Type B pancreatic cell (in vitro differentiated cells): ENCODE results near the gene OR2A1. TPM values are rescaled to one million over a fixed set of nuclear protein-coding genes. Genes with fewer than 3 reads are reported as not detected.
"Not testable (repeated sequence)": the region's sequence is repeated elsewhere in the genome, so short reads cannot be mapped to it uniquely, and the experiment has no call there.

Experiments used
- DNase-seq: peaks from one replicate; pipeline ENCODE4 v3.0.0; 2021; ENCODE audit warnings: mixed read lengths; ENCODE audit not compliant: unreplicated experiment; ENCODE audit errors: extremely low spot score
- H3K27ac Mint-ChIP-seq: 2 replicates; pipeline ENCODE4 v1.8.0; 2021; ENCODE audit warnings: mild to moderate bottlenecking, mixed read lengths
- H3K27me3 Mint-ChIP-seq: 2 replicates; pipeline ENCODE4 v1.8.0; 2021; ENCODE audit warnings: mixed read lengths
- H3K36me3 Mint-ChIP-seq: 2 replicates; pipeline ENCODE4 v1.8.0; 2021; ENCODE audit warnings: mixed read lengths
- H3K4me1 Mint-ChIP-seq: one replicate; pipeline ENCODE4 v1.8.0; 2021; ENCODE audit warnings: mixed read lengths; ENCODE audit not compliant: unreplicated experiment
- H3K4me3 Mint-ChIP-seq: 2 replicates; pipeline ENCODE4 v1.8.0; 2021; ENCODE audit warnings: mild to moderate bottlenecking, mixed read lengths
- H3K9me3 Mint-ChIP-seq: 2 replicates; pipeline ENCODE4 v1.8.0; 2021; ENCODE audit warnings: mixed read lengths
- total RNA-seq: library from RNA; stranded (reverse); gene quantifications from 2 replicates; pipeline ENCODE4 v1.2.1, GENCODE V29; 2021; ENCODE audit warnings: low replicate concordance
- TF ChIP-seq, protein P1 (sequence below): fragments of 200-600 bp; sonication (generic); conservative IDR thresholded peaks from 2 replicates; pipeline ENCODE4 v1.5.0; 2021; ENCODE audit warnings: antibody characterized with exemption, mild to moderate bottlenecking

The OR2A1 gene
- total RNA-seq, 1 donor from 2014 or later = not detected

DNA sequence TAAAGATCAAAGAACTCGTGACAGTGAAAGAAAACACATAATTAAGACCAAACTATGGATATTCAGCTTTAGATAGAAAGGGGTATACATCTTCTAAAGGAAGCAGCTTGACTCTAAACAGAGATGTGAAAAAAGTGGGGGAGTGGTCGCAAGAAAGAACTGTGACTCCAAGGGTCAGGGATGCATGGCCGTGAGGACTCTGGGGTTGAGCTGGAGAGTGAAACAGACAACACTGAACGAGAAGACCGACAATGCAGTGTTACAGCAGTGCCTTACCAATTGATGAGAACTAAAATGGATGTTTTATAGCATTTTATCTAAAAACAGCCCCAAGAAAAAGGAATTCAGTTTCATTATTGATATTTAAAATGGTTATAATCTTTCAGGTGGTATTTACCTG is 8.6 kb upstream of the OR2A1 start:
- not testable (repeated sequence) for H3K4me1 Mint-ChIP-seq, DNase-seq, H3K27ac Mint-ChIP-seq, H3K9me3 Mint-ChIP-seq, H3K36me3 Mint-ChIP-seq, H3K4me3 Mint-ChIP-seq, H3K27me3 Mint-ChIP-seq

DNA sequence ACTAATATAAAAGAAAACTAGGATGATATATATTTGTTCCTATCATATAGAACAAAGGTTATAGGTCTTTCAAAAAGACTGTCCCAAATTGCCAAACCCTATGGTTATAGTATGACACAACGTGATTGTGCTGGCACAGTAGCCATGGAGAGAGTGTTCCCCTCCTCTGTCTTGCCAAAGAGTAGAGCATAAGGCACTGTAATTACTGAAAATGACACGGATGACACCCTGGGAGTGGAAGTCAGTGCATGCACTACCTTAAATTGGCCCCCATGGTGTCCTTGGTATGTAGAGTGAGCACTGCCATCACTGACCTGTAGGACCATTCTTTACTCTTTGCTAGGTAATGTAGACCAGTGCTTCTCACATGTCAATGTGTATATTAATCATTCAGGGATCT is 7.1 kb upstream of the OR2A1 start:
- H3K4me3 Mint-ChIP-seq, H3K4me1 Mint-ChIP-seq, H3K9me3 Mint-ChIP-seq, H3K27ac Mint-ChIP-seq, H3K27me3 Mint-ChIP-seq, DNase-seq, H3K36me3 Mint-ChIP-seq: not testable (repeated sequence)

DNA sequence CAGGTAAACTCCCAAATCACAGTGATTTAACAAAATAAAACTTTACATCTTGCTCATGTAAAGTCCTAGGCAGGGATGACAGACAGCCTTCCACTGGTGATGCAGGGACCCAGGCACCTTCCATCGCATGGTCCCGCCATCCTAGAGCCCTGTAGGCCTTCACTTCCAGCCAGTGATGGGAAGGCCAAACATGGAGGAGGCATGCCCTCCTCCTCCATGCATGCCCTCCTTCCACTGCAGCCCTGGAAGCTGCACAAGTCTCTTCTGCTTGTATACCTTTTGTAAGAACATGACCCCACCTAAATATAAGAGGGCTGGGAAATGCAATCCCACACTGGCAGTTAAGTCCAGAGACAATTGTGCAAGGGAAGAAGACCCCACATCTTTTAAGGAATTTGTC is 2.5 kb upstream of the OR2A1 start:
- H3K9me3 Mint-ChIP-seq, DNase-seq, H3K27ac Mint-ChIP-seq, H3K4me3 Mint-ChIP-seq, H3K27me3 Mint-ChIP-seq, H3K36me3 Mint-ChIP-seq, H3K4me1 Mint-ChIP-seq: not testable (repeated sequence)

DNA sequence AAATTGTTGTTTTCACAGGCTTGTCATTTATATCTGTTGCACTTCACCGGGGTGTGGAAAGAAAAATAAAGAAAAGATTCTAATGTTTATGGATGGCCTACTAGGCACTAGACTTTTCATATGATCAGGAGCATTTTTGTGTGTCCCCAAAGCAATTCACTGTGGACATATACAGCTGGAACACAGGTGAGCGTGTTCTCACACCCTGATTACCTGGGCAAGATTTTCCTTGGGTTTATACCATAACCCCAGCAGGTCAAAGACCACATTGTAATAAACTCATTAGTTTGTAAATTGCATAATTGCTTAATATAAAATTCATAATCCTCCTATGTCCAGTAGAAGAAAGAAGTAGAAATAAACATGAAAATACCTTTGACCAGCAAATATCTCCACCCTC is 1.0 kb upstream of the OR2A1 start:
- not testable (repeated sequence) for H3K36me3 Mint-ChIP-seq, H3K27ac Mint-ChIP-seq, H3K4me3 Mint-ChIP-seq, DNase-seq, H3K27me3 Mint-ChIP-seq, H3K4me1 Mint-ChIP-seq, H3K9me3 Mint-ChIP-seq

DNA sequence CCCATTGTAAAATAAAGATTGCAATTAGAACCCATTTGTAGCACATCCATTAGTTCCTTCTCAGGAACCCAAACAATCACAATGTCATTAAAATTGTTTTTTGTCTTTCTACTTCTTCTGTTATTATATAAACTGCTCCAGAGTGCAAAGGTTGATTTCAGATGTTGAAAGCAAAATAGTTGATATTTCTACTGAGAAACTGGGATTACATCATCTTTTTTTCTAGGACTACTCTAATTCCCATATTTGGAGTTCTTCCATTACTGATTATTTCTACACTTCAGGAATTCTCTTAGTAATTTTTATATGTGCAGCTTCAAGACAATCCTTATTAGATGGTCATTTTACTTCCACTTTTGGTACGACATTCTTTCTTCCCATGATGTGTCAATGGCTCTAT is 5.3 kb downstream of the OR2A1 start:
- not testable (repeated sequence) for H3K4me3 Mint-ChIP-seq, H3K9me3 Mint-ChIP-seq, H3K27ac Mint-ChIP-seq, H3K27me3 Mint-ChIP-seq, DNase-seq, H3K36me3 Mint-ChIP-seq, H3K4me1 Mint-ChIP-seq

DNA sequence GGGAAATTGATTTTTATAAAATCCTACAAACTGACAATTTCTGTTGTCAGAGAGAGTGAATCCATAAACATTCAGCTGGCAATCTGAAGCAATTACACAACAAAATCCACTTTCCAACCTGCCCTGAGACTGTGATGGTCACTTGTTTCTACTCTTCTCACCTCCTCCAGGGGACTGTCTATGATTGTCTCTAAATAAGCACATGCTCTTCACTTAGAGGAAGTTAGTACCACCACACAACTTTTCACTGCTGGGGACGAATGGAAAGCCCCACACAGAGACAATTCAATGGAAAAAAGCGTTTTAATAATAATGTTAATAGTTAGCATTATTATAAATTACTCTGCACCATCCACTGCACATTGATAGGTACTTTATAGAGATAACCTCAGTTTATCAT is 7.3 kb downstream of the OR2A1 start:
- DNase-seq, H3K4me3 Mint-ChIP-seq, H3K9me3 Mint-ChIP-seq, H3K27ac Mint-ChIP-seq, H3K4me1 Mint-ChIP-seq, H3K27me3 Mint-ChIP-seq, H3K36me3 Mint-ChIP-seq: not testable (repeated sequence)

DNA sequence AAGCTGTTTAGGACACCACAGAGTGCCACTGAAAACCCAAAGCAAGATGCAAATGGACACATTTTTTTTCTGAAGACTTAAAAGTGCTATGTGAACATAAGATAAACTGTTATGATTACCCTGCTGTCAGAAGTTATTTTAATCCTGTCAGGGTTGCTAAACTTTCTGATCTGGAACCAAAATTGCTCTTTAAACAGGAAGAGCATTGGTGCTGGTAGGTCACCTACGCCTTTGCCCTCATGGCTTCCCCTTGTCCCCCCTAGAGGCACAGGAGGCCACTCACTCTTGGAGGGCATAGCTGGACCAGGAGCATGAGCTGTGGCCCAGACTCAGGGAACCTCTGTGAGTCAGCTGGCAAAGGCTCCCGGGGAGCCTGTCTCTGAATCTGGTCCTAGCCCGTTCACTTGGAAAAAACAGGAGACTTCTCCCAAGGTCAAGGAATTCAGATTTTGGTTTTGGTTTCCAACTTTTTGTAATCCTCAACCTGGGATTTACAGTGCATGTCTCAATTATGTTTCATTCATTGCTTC is 9.5 kb downstream of the OR2A1 start:
- not testable (repeated sequence) for H3K4me1 Mint-ChIP-seq, H3K9me3 Mint-ChIP-seq, DNase-seq, H3K27ac Mint-ChIP-seq, H3K4me3 Mint-ChIP-seq, H3K36me3 Mint-ChIP-seq, H3K27me3 Mint-ChIP-seq

DNA sequence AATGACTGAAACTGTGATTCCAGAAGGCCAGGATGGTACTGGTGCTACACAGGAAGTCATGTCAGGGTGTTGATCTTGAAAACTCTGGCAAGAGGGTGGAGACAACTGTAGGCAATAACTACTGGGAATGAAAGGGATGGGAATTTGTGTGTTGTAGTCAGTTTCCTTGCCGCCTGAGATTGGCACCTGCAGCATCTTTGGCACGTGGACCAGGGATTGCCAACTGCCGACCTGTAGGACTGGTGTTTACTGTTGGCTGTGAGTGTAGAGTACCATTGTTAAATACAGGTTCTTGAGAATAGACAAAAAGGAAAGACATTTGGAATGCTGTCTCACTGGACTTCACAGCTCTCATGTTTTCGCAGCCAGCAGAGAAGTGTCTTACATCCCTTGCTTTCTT is 11.1 kb downstream of the OR2A1 start:
- H3K27ac Mint-ChIP-seq, H3K4me1 Mint-ChIP-seq, H3K27me3 Mint-ChIP-seq, H3K4me3 Mint-ChIP-seq, DNase-seq, H3K9me3 Mint-ChIP-seq, H3K36me3 Mint-ChIP-seq: not testable (repeated sequence)

DNA sequence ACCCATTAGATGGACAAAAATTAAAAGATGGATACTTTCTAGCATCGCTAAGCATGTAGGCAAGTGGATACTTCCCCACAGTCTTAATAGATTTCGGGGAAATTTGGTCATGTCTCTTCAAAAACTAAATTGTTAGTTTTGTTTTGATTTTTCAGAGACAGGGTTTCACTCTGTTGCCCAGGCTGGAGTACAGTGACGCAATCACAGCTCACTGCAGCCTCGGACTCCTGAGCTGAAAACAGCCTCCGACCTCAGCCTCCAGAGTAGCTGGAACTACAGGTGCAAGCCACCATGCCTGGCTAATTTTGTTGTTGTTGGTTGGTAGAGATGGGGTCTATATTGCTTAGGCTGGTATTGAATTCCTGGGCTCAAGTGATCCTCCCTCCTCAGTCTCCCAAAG is 13.6 kb downstream of the OR2A1 start:
- not testable (repeated sequence) for H3K36me3 Mint-ChIP-seq, H3K9me3 Mint-ChIP-seq, H3K4me3 Mint-ChIP-seq, H3K27ac Mint-ChIP-seq, H3K4me1 Mint-ChIP-seq, DNase-seq, H3K27me3 Mint-ChIP-seq

DNA sequence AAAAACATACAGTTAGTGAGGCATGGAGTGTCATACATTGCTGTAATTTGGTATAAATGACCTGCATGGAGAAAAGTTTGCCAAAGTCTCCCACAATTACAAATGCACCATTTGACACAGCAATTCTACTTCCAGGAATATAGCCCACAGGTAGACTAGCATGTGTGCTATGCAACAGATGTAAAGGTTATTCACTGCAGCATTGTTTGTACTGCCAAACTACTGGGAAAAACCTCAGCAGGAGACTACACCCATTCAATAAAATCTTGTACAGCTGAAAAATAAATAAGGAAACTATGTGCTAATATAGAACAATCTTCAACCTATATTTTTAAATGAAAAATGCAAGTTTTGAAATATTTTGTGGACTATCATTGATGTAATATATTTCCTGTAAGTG is 17.8 kb downstream of the OR2A1 start:
- H3K4me3 Mint-ChIP-seq, H3K36me3 Mint-ChIP-seq, H3K27me3 Mint-ChIP-seq, H3K27ac Mint-ChIP-seq, H3K9me3 Mint-ChIP-seq, DNase-seq, H3K4me1 Mint-ChIP-seq: not testable (repeated sequence)

DNA sequence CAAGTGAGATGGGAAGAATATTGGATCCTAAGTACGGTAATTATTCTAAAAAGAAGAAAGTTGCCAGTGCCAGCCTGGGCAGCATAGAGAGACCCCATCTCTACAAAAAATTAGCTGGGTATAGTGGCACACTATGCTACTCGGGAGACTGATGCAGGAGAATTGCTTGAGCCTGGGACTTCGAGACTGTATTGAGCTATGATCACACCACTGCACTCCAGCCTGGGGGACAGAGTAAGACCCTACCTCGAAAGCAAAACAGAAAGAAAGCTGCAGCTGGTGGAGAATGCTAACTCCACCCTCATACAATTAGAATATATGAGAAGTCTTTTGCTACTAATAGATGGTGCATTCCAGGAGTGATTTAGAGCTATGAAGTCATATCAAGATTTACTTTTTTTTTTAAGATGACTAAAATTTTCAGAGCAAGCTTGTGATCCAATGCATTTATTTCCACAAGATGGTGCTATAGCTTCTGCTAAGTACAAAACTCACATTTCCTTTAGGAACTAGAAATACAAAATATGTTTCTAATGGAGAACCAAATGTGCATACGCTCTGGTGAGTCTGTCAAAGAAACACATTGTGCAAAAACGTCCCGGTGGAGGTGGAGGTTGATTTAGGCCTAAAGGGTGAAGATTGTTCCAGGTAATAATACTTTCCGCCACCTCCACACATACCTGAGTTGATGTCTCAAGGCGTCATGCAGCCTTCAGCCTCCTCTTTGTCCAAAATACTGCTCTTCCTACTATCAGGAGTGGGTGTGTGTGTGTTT is 19.2 kb downstream of the OR2A1 start:
- H3K27me3 Mint-ChIP-seq, DNase-seq, H3K9me3 Mint-ChIP-seq, H3K4me1 Mint-ChIP-seq, H3K36me3 Mint-ChIP-seq, H3K27ac Mint-ChIP-seq, H3K4me3 Mint-ChIP-seq: not testable (repeated sequence)
- TF ChIP-seq, protein P1, sequence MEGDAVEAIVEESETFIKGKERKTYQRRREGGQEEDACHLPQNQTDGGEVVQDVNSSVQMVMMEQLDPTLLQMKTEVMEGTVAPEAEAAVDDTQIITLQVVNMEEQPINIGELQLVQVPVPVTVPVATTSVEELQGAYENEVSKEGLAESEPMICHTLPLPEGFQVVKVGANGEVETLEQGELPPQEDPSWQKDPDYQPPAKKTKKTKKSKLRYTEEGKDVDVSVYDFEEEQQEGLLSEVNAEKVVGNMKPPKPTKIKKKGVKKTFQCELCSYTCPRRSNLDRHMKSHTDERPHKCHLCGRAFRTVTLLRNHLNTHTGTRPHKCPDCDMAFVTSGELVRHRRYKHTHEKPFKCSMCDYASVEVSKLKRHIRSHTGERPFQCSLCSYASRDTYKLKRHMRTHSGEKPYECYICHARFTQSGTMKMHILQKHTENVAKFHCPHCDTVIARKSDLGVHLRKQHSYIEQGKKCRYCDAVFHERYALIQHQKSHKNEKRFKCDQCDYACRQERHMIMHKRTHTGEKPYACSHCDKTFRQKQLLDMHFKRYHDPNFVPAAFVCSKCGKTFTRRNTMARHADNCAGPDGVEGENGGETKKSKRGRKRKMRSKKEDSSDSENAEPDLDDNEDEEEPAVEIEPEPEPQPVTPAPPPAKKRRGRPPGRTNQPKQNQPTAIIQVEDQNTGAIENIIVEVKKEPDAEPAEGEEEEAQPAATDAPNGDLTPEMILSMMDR = peak; percentile 21

DNA sequence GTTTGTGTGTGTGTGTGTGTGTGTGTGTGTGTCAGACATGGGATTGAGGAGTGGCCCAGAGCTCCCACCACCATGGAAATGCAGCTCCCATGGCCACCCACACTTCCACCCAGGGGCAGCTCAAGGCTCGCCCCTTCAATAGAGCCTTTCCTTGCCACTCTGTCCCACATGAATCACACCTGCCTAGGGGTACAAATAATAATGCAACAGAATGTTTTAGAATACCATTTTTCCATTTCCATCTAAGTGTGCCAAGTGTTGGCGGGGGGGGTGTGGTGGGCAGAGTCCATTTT is 19.7 kb downstream of the OR2A1 start:
- not testable (repeated sequence) for H3K9me3 Mint-ChIP-seq, H3K4me1 Mint-ChIP-seq, H3K27ac Mint-ChIP-seq, H3K27me3 Mint-ChIP-seq, DNase-seq, H3K36me3 Mint-ChIP-seq, H3K4me3 Mint-ChIP-seq

DNA sequence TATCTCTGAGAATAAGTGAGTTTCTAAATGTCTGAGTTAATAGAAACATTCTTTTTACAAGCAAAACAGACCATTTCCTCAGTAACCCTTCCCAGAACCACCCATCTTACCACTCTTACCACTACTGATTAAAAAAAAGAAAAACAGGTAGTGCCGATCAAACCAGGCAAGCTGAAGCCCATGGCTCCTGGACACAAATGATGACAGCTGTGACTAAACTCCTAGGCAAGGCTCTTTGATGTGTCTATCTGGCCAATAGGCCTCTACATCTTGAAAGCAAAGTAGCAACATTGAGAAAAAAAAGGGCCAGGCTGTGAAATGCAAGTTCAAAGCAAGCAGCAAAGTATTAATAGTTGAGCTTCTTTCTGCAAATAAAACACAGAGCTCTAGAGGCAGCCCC is 36.4 kb downstream of the OR2A1 start:
- not testable (repeated sequence) for H3K36me3 Mint-ChIP-seq, H3K27me3 Mint-ChIP-seq, H3K27ac Mint-ChIP-seq, H3K4me3 Mint-ChIP-seq, DNase-seq, H3K4me1 Mint-ChIP-seq, H3K9me3 Mint-ChIP-seq

DNA sequence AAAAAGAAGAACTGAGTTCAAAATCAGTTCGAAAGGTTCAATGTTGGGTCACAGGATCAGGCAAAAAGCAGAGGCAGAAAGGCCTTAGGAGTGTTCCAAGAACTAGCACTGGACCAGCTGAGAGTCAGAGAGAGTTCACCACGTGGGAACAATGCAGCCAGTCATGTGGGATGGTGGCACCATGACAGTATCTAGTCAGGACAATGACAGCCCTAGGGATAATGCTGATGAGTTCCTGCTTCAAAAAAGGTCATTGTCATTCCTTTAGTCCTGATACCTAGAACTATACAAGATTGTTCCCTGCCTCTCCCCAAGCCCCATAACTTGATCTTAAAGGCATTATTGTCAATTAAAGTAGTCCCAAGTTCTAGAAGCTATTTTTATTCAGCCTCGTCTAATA is 39.4 kb downstream of the OR2A1 start:
- not testable (repeated sequence) for H3K4me3 Mint-ChIP-seq, H3K27ac Mint-ChIP-seq, H3K36me3 Mint-ChIP-seq, H3K4me1 Mint-ChIP-seq, H3K9me3 Mint-ChIP-seq, DNase-seq, H3K27me3 Mint-ChIP-seq
